ENCODE measurements around the gene NUP205. TPM values are rescaled to one million over a fixed set of nuclear protein-coding genes. Genes with fewer than 3 reads are reported as not detected.
"Not testable (repeated sequence)": the region's sequence is repeated elsewhere in the genome, so short reads cannot be mapped to it uniquely, and the experiment has no call there.

NUP205 gene
- total RNA-seq, 1 experiment from 2014 or later = 148 TPM

- intact Hi-C loops (cut with micrococcal nuclease; ENCODE audit: unreplicated experiment) = no loop called here
- TF ChIP-seq EZH2 (IDR thresholded peaks at IDR 0.05; ENCODE audit: borderline replicate concordance, low read depth, low read length, poor library complexity, severe bottlenecking) (no peak), CTCF (conservative IDR thresholded peaks at IDR 0.05; ENCODE audit: low read depth, low read length) (no peak)
- ChIA-PET CTCF (no interaction called here), POLR2A (ENCODE audit: low non-redundant PET) (no interaction called here)
- H3K4me1 ChIP-seq (ENCODE audit: insufficient read depth, low read length, poor library complexity, severe bottlenecking) = no peaks in the 10 kb centered on the region
- H3K27me3 ChIP-seq (replicated peaks; ENCODE audit: insufficient read depth, low read depth, low read length, poor library complexity) = no peaks in the 10 kb centered on the region
- H3K4me3 ChIP-seq (ENCODE audit: low read depth, low read length, poor library complexity, severe bottlenecking) = no peak overlapping the region
- H3K9me3 ChIP-seq (ENCODE audit: low read depth, low read length, poor library complexity, severe bottlenecking) = no peaks in the 10 kb centered on the region
- no TSS peak for BruUV-seq (replicated peaks)
- DNase-seq (ENCODE audit: low spot score) = no peak
- H3K27ac ChIP-seq (ENCODE audit: low read depth, low read length, poor library complexity, severe bottlenecking) = no peak overlapping the region
- no peaks in the 10 kb centered on the region for H3K36me3 ChIP-seq (ENCODE audit: insufficient read depth, low read length, poor library complexity, severe bottlenecking)
Observed at GRCh38 chr7:135690566-135690965, 132.8 kb downstream of the NUP205 start.

GRCh38 chr7:135692055-135692454 lies 134.3 kb downstream of the NUP205 start:
- H3K27ac ChIP-seq (ENCODE audit: low read depth, low read length, poor library complexity, severe bottlenecking) = no peak overlapping the region
- no peaks in the 10 kb centered on the region for H3K36me3 ChIP-seq (ENCODE audit: insufficient read depth, low read length, poor library complexity, severe bottlenecking)
- DNase-seq (ENCODE audit: low spot score) = no peak
- POLR2A ChIA-PET (ENCODE audit: low non-redundant PET) = no interaction called here
- H3K27me3 ChIP-seq (replicated peaks; ENCODE audit: insufficient read depth, low read depth, low read length, poor library complexity) = no peaks in the 10 kb centered on the region
- no TSS peak for BruUV-seq (replicated peaks)
- no peaks in the 10 kb centered on the region for H3K9me3 ChIP-seq (ENCODE audit: low read depth, low read length, poor library complexity, severe bottlenecking)
- H3K4me3 ChIP-seq (ENCODE audit: low read depth, low read length, poor library complexity, severe bottlenecking) = no peak overlapping the region
- no peaks in the 10 kb centered on the region for H3K4me1 ChIP-seq (ENCODE audit: insufficient read depth, low read length, poor library complexity, severe bottlenecking)
- CTCF ChIA-PET = no interaction called here
- intact Hi-C loops (cut with micrococcal nuclease; ENCODE audit: unreplicated experiment) = no loop called here
- TF ChIP-seq EZH2 (IDR thresholded peaks at IDR 0.05; ENCODE audit: borderline replicate concordance, low read depth, low read length, poor library complexity, severe bottlenecking) = no peak
- no peak for TF ChIP-seq CTCF (conservative IDR thresholded peaks at IDR 0.05; ENCODE audit: low read depth, low read length)

GRCh38 chr7:135692606-135693005 lies 134.9 kb downstream of the NUP205 start:
- POLR2A ChIA-PET (ENCODE audit: low non-redundant PET) = not testable (repeated sequence)

GRCh38 chr7:135693558-135693957 lies 135.8 kb downstream of the NUP205 start:
- TF ChIP-seq CTCF (conservative IDR thresholded peaks at IDR 0.05; ENCODE audit: low read depth, low read length) = no peak
- TF ChIP-seq EZH2 (IDR thresholded peaks at IDR 0.05; ENCODE audit: borderline replicate concordance, low read depth, low read length, poor library complexity, severe bottlenecking) = no peak
- Histone ChIP-seq H3K4me1 (ENCODE audit: insufficient read depth, low read length, poor library complexity, severe bottlenecking) (no peaks in the 10 kb centered on the region), H3K27ac (ENCODE audit: low read depth, low read length, poor library complexity, severe bottlenecking) (no peak overlapping the region), H3K9me3 (ENCODE audit: low read depth, low read length, poor library complexity, severe bottlenecking) (no peaks in the 10 kb centered on the region), H3K4me3 (ENCODE audit: low read depth, low read length, poor library complexity, severe bottlenecking) (no peak overlapping the region), H3K36me3 (ENCODE audit: insufficient read depth, low read length, poor library complexity, severe bottlenecking) (no peaks in the 10 kb centered on the region), H3K27me3 (replicated peaks; ENCODE audit: insufficient read depth, low read depth, low read length, poor library complexity) (no peaks in the 10 kb centered on the region)
- ChIA-PET POLR2A (ENCODE audit: low non-redundant PET) (no interaction called here), CTCF (no interaction called here)
- DNase-seq (ENCODE audit: low spot score) = no peak
- BruUV-seq (replicated peaks) = no TSS peak
- intact Hi-C loops (cut with micrococcal nuclease; ENCODE audit: unreplicated experiment) = no loop called here

More at GRCh38 chr7:135692606-135693005, 134.9 kb downstream of the NUP205 start:
- intact Hi-C loops (cut with micrococcal nuclease; ENCODE audit: unreplicated experiment); H3K27me3 ChIP-seq (replicated peaks; ENCODE audit: insufficient read depth, low read depth, low read length, poor library complexity); H3K27ac ChIP-seq (ENCODE audit: low read depth, low read length, poor library complexity, severe bottlenecking); H3K9me3 ChIP-seq (ENCODE audit: low read depth, low read length, poor library complexity, severe bottlenecking); DNase-seq (ENCODE audit: low spot score); CTCF ChIA-PET; BruUV-seq (replicated peaks); H3K36me3 ChIP-seq (ENCODE audit: insufficient read depth, low read length, poor library complexity, severe bottlenecking); H3K4me3 ChIP-seq (ENCODE audit: low read depth, low read length, poor library complexity, severe bottlenecking); H3K4me1 ChIP-seq (ENCODE audit: insufficient read depth, low read length, poor library complexity, severe bottlenecking): not testable (repeated sequence)
